Body of pancreas (tissue), 4 donors: Measurements from ENCODE around the gene NFX1.

Source experiments
- POLR2A ChIP-seq, 3 donors: fragments of 450-650 bp; IDR thresholded peaks; one replicate each; pipeline ENCODE4 v1.6.1; 2016; ENCODE audit warnings: antibody characterized with exemption in 3 of 3, mild to moderate bottlenecking in 2 of 3
- TF ChIP-seq, protein P1 (sequence below), 7 experiments: fragments of 450-650 bp in 4 of 7; fragments of 200-600 bp in 3 of 7; sonication (generic) in 3 of 7; IDR thresholded peaks; one replicate each; pipeline ENCODE4 v1.5.1; 2016 to 2019; ENCODE audit warnings: antibody characterized with exemption in 7 of 7

DNA sequence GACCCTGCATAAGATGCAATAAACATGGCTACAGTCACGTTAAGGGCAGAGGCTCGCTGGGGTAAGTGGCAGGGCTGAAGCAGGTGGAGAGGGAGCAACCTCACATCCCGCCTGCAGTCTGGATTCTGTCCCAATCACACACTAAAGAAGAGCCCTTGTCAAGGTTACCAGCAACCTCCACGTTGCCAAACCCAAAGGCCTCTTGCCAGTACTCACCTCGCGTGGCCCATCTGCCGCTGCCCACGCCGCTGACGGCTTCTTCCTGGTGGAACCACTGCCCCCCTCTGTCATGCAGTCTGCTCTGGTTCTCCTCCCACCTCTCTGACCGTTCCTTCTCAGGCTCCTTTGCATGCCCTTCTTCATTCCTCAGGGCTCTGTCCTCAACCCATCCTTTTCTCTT is 103.3 kb downstream of the NFX1 start:
- TF ChIP-seq, protein P1, sequence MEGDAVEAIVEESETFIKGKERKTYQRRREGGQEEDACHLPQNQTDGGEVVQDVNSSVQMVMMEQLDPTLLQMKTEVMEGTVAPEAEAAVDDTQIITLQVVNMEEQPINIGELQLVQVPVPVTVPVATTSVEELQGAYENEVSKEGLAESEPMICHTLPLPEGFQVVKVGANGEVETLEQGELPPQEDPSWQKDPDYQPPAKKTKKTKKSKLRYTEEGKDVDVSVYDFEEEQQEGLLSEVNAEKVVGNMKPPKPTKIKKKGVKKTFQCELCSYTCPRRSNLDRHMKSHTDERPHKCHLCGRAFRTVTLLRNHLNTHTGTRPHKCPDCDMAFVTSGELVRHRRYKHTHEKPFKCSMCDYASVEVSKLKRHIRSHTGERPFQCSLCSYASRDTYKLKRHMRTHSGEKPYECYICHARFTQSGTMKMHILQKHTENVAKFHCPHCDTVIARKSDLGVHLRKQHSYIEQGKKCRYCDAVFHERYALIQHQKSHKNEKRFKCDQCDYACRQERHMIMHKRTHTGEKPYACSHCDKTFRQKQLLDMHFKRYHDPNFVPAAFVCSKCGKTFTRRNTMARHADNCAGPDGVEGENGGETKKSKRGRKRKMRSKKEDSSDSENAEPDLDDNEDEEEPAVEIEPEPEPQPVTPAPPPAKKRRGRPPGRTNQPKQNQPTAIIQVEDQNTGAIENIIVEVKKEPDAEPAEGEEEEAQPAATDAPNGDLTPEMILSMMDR (IDR thresholded peaks at IDR 0.05) = no peak
- no peak for TF ChIP-seq POLR2A (IDR thresholded peaks at IDR 0.05)
